Smooth muscle cell (in vitro differentiated cells): Measurements from ENCODE around the gene OR1F1. TPM values are rescaled to one million over a fixed set of nuclear protein-coding genes. Genes with fewer than 3 reads are reported as not detected.

Experiments
- DNase-seq: peaks from one replicate; lab custom pipeline; 2025; ENCODE audit not compliant: unreplicated experiment; lab: John Stamatoyannopoulos, UW
- H2AFZ ChIP-seq: fragments of 200-600 bp; sonication (generic); 2 replicates; pipeline ENCODE4 v1.6.0; 2016; ENCODE audit warnings: antibody characterized with exemption, low read depth, mild to moderate bottlenecking
- H3F3A ChIP-seq: fragments of 200-600 bp; sonication (generic); 2 replicates; pipeline ENCODE4 v1.6.0; 2017; ENCODE audit warnings: antibody characterized with exemption, low read depth
- H3K27ac ChIP-seq: fragments of 200-600 bp; sonication (generic); 2 replicates; pipeline ENCODE4 v1.5.1; 2016; ENCODE audit warnings: low read depth, mild to moderate bottlenecking
- H3K27me3 ChIP-seq: fragments of 200-600 bp; sonication (generic); 2 replicates; pipeline ENCODE4 v1.6.1; 2016; ENCODE audit warnings: low read depth, mild to moderate bottlenecking
- H3K36me3 ChIP-seq: fragments of 200-600 bp; sonication (generic); 2 replicates; pipeline ENCODE4 v1.5.1; 2016; ENCODE audit warnings: low read depth
- H3K4me1 ChIP-seq: fragments of 200-600 bp; sonication (generic); 2 replicates; pipeline ENCODE4 v1.5.1; 2016; ENCODE audit warnings: low read depth
- H3K4me2 ChIP-seq: fragments of 200-600 bp; sonication (generic); 2 replicates; pipeline ENCODE4 v1.6.0; 2016; ENCODE audit warnings: mild to moderate bottlenecking
- H3K4me3 ChIP-seq: fragments of 200-600 bp; sonication (generic); 2 replicates; pipeline ENCODE4 v1.5.1; 2016; ENCODE audit warnings: mild to moderate bottlenecking
- H3K79me2 ChIP-seq: fragments of 200-600 bp; sonication (generic); 2 replicates; pipeline ENCODE4 v1.6.0; 2016; ENCODE audit warnings: low read depth, mild to moderate bottlenecking
- H3K9ac ChIP-seq: fragments of 200-600 bp; sonication (generic); 2 replicates; pipeline ENCODE4 v1.6.0; 2016; ENCODE audit warnings: low read depth
- H3K9me3 ChIP-seq: fragments of 200-600 bp; sonication (generic); replicated peaks from 2 replicates; pipeline ENCODE4 v1.5.1; 2016; ENCODE audit warnings: low read depth
- H4K20me1 ChIP-seq: fragments of 200-600 bp; sonication (generic); 2 replicates; pipeline ENCODE4 v1.6.0; 2016; ENCODE audit warnings: low read depth
- CTCF ChIP-seq: fragments of 200-600 bp; sonication (generic); IDR thresholded peaks from 2 replicates; pipeline ENCODE4 v1.5.1; 2017; ENCODE audit warnings: borderline replicate concordance, mild to moderate bottlenecking, antibody characterized with exemption; ENCODE audit not compliant: insufficient read depth, poor library complexity, severe bottlenecking
- WGBS: methylation state at CpG from one replicate; pipeline ENCODE4 v1.1.7; 2016; ENCODE audit warnings: low lambda C conversion rate; 5-methylcytosine and 5-hydroxymethylcytosine counted together
- polyA plus RNA-seq: library from polyadenylated mRNA; unstranded; fragments of >200 nt; fragmentation: Nextera tagmentation; extraction: Ambion mirVana; gene quantifications from 2 replicates; pipeline ENCODE4 v1.2.1, GENCODE V29; 2016
- total RNA-seq: library from RNA; depleted of rRNA; stranded (reverse); fragments of >200 nt; gene quantifications from 2 replicates; pipeline ENCODE4 v1.2.3, GENCODE V29; 2014

The OR1F1 gene
- total and polyA plus RNA-seq, 2 experiments from 2014 or later, result not detected

- peaks cover 39% of the 10 kb centered on the region for H3K9me3 ChIP-seq
- H3K4me3 ChIP-seq, result no peak overlapping the region
- H3K4me2 ChIP-seq, result no peak overlapping the region
- H4K20me1 ChIP-seq, result no peaks in the 10 kb centered on the region
- DNase-seq, result no peak
- TF ChIP-seq CTCF, result no peak
- 97% methylated on average over 10 of the region's 10 CpGs for whole genome bisulfite sequencing
- no peak overlapping the region for H2AFZ ChIP-seq
- no peaks in the 10 kb centered on the region for H3K4me1 ChIP-seq
- no peak overlapping the region for H3K9ac ChIP-seq
- H3K27ac ChIP-seq, result no peak overlapping the region
- no peaks in the 10 kb centered on the region for H3K27me3 ChIP-seq
- H3F3A ChIP-seq, result no peaks in the 10 kb centered on the region
- H3K36me3 ChIP-seq, result peaks cover 31% of the 10 kb centered on the region
- H3K79me2 ChIP-seq, result no peaks in the 10 kb centered on the region
Observed at GRCh38 chr16:3220839-3221238, 32.8 kb downstream of the OR1F1 start.

- Histone ChIP-seq H3K4me1 (no peaks in the 10 kb centered on the region), H3K9ac (no peak overlapping the region), H3K27me3 (no peaks in the 10 kb centered on the region), H3K4me2 (no peak overlapping the region), H3F3A (no peaks in the 10 kb centered on the region), H3K9me3 (peaks cover 67% of the 10 kb centered on the region), H4K20me1 (no peaks in the 10 kb centered on the region), H2AFZ (no peak overlapping the region), H3K4me3 (peak overlapping the region; percentile 15), H3K79me2 (no peaks in the 10 kb centered on the region), H3K36me3 (peaks cover 59% of the 10 kb centered on the region), H3K27ac (no peak overlapping the region)
- no peak for DNase-seq
- no peak for TF ChIP-seq CTCF
- 98% methylated on average over 10 of the region's 10 CpGs for WGBS
Observed at GRCh38 chr16:3223913-3224515, 36.0 kb downstream of the OR1F1 start.

GRCh38 chr16:3234543-3234856, 46.5 kb downstream of the OR1F1 start:
- WGBS, result 3% methylated on average over 17 of the region's 18 CpGs
- Histone ChIP-seq H3F3A (no peaks in the 10 kb centered on the region), H3K9me3 (peaks cover 18% of the 10 kb centered on the region), H3K4me3 (peak overlapping the region; percentile 73), H4K20me1 (no peaks in the 10 kb centered on the region), H3K79me2 (peaks cover 13% of the 10 kb centered on the region), H3K4me1 (peaks cover 4% of the 10 kb centered on the region), H3K9ac (peak overlapping the region; percentile 75), H3K36me3 (peaks cover 33% of the 10 kb centered on the region), H3K27ac (peak overlapping the region; percentile 83), H3K4me2 (peak overlapping the region; percentile 91), H2AFZ (peak overlapping the region; percentile 75), H3K27me3 (no peaks in the 10 kb centered on the region)
- no peak for DNase-seq
- TF ChIP-seq CTCF, result no peak
